ENCODE measurements around the gene UBXN2A.

Gene UBXN2A

DNA sequence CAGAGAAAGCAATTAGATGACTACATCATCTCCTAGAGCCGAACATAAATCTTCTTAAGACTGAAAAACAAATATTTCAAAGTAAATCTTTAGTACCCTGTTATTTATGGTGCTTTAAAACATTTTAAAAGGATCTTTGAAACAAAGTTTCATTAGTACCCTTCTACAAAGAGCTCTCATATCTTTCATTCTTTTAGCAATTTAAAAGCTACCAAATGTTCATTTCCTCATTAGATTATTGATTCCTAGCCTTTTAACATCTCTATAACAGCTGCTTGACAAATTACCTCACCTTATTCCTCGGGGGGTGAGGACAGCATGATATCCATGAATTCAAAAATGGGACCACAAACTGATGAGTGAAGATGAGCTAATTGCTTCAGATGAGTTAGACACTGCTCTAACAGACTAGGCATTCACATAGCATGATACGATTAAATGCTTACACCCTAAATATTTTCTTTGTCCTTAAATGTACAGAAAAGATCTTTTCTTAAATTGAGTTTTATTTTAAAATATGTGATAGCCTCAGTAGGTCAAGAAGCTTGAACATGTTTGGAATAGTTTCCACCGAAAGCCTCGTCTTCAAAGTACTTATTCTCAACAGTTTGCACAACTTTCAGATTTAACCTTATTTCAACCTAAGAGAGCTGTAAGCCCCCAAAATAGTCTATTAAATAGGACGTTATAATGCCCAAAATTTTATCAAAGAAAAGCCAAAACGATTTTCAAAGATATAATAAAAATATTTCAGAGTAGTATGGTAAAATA, 15.5 kb upstream of the UBXN2A start:
- no peak for TF ChIP-seq CTCF (IDR thresholded peaks at IDR 0.05; ENCODE audit: low read depth, low read length)
- peak in 1 of 2 donors; percentile 17 for DNase-seq (ENCODE audit: low read depth in 2 of 2)
- H3K4me3 ChIP-seq (replicated peaks in 1 of 2; ENCODE audit: low read depth in 2 of 2, low read length in 2 of 2), result peak overlapping the region in 1 of 2 donors; percentile 88

DNA sequence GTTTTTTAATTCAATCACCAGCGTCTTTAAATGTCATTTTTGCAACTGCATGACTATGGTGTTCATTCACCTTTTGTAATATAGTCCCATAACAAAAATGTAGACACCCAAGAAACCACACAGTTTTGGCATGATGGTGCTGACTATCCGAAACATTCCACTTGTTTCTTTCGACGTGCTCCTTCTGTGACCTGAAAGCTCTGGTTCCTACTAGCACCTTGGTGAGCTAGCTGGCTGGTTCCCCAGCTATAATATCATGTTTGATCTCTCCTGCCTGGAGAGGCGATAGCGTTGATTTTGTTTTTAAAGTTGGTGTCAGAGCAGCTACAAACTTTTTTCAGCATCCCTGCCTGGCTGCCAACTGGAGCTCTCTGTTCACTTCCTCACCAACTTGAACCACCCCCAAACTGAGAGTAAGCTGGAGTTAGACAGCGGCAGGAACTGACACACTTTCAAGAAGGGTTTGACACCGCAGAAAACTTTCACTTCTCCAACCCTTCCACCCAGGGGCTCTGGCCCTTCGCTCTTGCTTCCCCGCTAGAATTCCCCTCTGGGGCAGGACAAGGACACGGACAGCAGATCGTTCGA, 14.5 kb upstream of the UBXN2A start:
- peak overlapping the region; percentile 79 to 88 for H3K4me3 ChIP-seq (replicated peaks in 1 of 2; ENCODE audit: low read depth in 2 of 2, low read length in 2 of 2)
- peak; percentile 69 to 74 for DNase-seq (ENCODE audit: low read depth in 2 of 2)
- TF ChIP-seq CTCF (IDR thresholded peaks at IDR 0.05; ENCODE audit: low read depth, low read length), result no peak

DNA sequence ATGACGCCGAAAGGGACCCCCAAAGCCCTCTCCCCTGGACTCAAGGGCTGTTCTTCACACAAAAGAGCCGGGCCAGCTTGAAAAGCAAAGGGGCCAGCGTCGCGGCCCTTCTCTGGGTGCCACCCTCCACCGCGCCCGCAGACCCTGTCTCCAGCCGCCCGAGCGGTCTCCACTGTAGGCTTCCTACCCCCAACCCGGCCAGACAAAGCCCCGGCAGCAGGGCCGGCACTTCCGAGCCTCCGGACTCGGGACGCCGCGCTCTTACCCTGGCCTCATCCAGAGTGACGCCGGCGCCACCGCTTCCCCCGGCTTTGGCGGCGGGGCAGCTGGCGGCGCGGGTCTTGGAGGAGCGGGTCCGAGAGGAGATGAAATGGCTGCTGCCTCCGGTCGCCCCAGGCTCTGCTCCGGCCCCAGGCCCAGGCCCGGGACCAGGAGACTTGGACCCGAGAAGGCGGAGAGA, 13.9 kb upstream of the UBXN2A start:
- DNase-seq (ENCODE audit: low read depth in 2 of 2), result peak in 1 of 2 donors; percentile 28
- peak overlapping the region; percentile 79 to 88 for H3K4me3 ChIP-seq (replicated peaks in 1 of 2; ENCODE audit: low read depth in 2 of 2, low read length in 2 of 2)
- TF ChIP-seq CTCF (IDR thresholded peaks at IDR 0.05; ENCODE audit: low read depth, low read length), result no peak

DNA sequence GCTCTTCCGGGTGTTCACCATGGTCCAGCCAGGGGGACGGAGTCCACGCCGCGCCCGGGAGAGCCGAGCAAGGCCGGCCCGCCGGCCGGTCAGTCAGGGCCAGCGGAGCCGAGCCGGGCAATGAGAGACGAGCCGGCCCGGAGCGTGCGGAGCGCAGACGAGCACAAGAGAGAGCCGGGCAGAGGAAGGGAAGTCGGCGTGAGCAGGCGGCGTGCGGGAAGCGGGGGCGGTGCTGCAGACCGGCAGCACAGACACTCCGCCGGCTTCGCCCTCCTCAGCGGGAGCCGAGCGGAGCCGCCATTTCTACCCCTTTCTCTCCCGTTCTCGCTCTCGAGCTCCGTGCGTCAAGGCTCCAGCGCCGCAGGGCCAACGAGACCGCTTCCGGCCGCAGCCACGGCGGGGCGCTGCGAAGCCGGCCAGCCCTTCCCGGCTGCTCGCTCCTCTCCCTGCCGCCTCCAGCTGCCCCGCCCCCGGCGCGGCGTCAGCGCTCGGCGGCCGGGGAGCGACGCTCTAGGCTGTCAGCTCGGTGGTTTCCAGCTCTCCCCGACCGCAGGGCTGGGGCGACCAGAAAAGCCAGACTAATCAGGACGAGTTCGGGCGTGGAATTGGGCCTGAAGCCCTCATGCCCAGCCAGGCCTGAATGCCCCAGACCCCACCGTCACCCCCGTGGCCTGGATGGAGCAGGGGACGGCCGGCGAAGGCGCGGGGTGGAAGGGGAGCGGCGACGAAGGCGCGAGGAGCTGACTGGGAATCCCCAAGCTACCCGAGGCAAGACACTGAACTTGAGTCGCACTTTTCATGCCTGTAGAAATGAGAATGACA, 13.3 kb upstream of the UBXN2A start, which contains the start of gene ATAD2B:
TSS of gene ATAD2B (minus strand) at position 374 of the 822 bp plus-strand sequence. CDS start at position 21, 353 bp downstream.
- peak; percentile 59 for TF ChIP-seq CTCF (IDR thresholded peaks at IDR 0.05; ENCODE audit: low read depth, low read length)
- peak; percentile 95 to 97 for DNase-seq (ENCODE audit: low read depth in 2 of 2)
- peak within 1 kb of the TSS; percentile 79 to 88 for H3K4me3 ChIP-seq (replicated peaks in 1 of 2; ENCODE audit: low read depth in 2 of 2, low read length in 2 of 2)

- no peak overlapping the region for H3K4me3 ChIP-seq (replicated peaks in 1 of 2; ENCODE audit: low read depth in 2 of 2, low read length in 2 of 2)
- DNase-seq (ENCODE audit: low read depth in 2 of 2), result no peak
- TF ChIP-seq CTCF (IDR thresholded peaks at IDR 0.05; ENCODE audit: low read depth, low read length), result no peak
Observed at GRCh38 chr2:23934259-23934658, 6.0 kb upstream of the UBXN2A start.

GRCh38 chr2:23940718-23941620, 706 bp downstream of the UBXN2A start:
- peak overlapping the region; percentile 62 to 77 for H3K4me3 ChIP-seq (replicated peaks in 1 of 2; ENCODE audit: low read depth in 2 of 2, low read length in 2 of 2)
- TF ChIP-seq CTCF (IDR thresholded peaks at IDR 0.05; ENCODE audit: low read depth, low read length), result no peak
- DNase-seq (ENCODE audit: low read depth in 2 of 2), result peak; percentile 50 to 55

All from cardiac fibroblast (primary cell).